H1 (cell line): ENCODE measurements around the gene CARD11. TPM values are rescaled to one million over a fixed set of nuclear protein-coding genes. Genes with fewer than 3 reads are reported as not detected.

Experiments
- CTCF ChIA-PET: fragments of 300-600 bp; sonication (Branson Sonifier 250); formaldehyde crosslinking; loops from one replicate; lab custom pipeline; 2021; ENCODE audit not compliant: partially characterized antibody; lab: Charles Lee
- POLR2A ChIA-PET: fragments of 300-600 bp; sonication (Branson Sonifier 250); formaldehyde crosslinking; loops from one replicate; lab custom pipeline; 2021; ENCODE audit warnings: inconsistent platforms; ENCODE audit not compliant: partially characterized antibody; lab: Charles Lee
- DNase-seq, 2 experiments: peaks; one replicate each; pipeline versions ENCODE4 v3.0.0 to v3.0.0-alpha.2; 2010 to 2022; ENCODE audit warnings: low spot score in 2 of 2, low read depth in 1 of 2, mixed read lengths in 1 of 2
- FAIRE-seq: peaks from 2 replicates; lab custom pipeline; 2011; peaks lifted over from hg19 to GRCh38; lab: Jason Lieb, UNC
- H2AFZ ChIP-seq: 2 replicates; pipeline ENCODE4 v1.8.1; 2012; ENCODE audit warnings: low read length, inconsistent platforms
- H2AK5ac ChIP-seq: 2 replicates; pipeline ENCODE4 v1.6.1; 2013; ENCODE audit warnings: low read depth, low read length
- H2BK120ac ChIP-seq: replicated peaks from 2 replicates; pipeline ENCODE3; 2013; ENCODE audit warnings: low read depth, low read length, inconsistent platforms
- H2BK12ac ChIP-seq: 2 replicates; pipeline ENCODE4 v1.6.1; 2013; ENCODE audit warnings: low read depth, low read length
- H2BK15ac ChIP-seq: 2 replicates; pipeline ENCODE4 v1.6.1; 2013; ENCODE audit warnings: low read length
- H2BK20ac ChIP-seq: 2 replicates; pipeline ENCODE4 v1.6.1; 2013; ENCODE audit warnings: low read length
- H2BK5ac ChIP-seq: 2 replicates; pipeline ENCODE4 v1.6.1; 2013; ENCODE audit warnings: low read depth, low read length
- H3K14ac ChIP-seq: 2 replicates; pipeline ENCODE4 v1.6.1; 2013; ENCODE audit warnings: inconsistent platforms; ENCODE audit not compliant: insufficient read length
- H3K18ac ChIP-seq: 2 replicates; pipeline ENCODE4 v1.6.1; 2013; ENCODE audit warnings: low read length; ENCODE audit errors: extremely low read depth
- H3K23ac ChIP-seq: 2 replicates; pipeline ENCODE4 v1.6.1; 2013; ENCODE audit warnings: inconsistent platforms; ENCODE audit not compliant: insufficient read length
- H3K23me2 ChIP-seq: 2 replicates; pipeline ENCODE4 v1.6.1; 2013; ENCODE audit warnings: low read depth, low read length
- H3K27ac ChIP-seq: 2 replicates; pipeline ENCODE4 v1.6.1; 2011; ENCODE audit warnings: low read depth, low read length, inconsistent platforms
- H3K27me3 ChIP-seq, 4 experiments: replicated peaks in 1 of 4; 1 replicate in 1 of 4; 2 replicates in 3 of 4; pipeline versions ENCODE4 v1.6.1 to v1.8.1; 2011 to 2013; ENCODE audit warnings: low read length in 3 of 4, mild to moderate bottlenecking in 3 of 4, inconsistent platforms in 2 of 4, mixed read lengths in 2 of 4, moderate library complexity in 1 of 4; ENCODE audit not compliant: control insufficient read depth in 3 of 4, insufficient read depth in 3 of 4; ENCODE audit errors: extremely low read depth in 1 of 4
- H3K36me3 ChIP-seq, 4 experiments: 2 replicates each; pipeline versions ENCODE4 v1.6.1 to v1.8.1; 2011 to 2013; ENCODE audit warnings: mild to moderate bottlenecking in 4 of 4, low read length in 3 of 4, moderate library complexity in 2 of 4, control low read depth in 1 of 4, inconsistent platforms in 1 of 4; ENCODE audit not compliant: insufficient read depth in 4 of 4, control insufficient read depth in 2 of 4
- H3K4ac ChIP-seq: replicated peaks from 2 replicates; pipeline ENCODE3; 2013; ENCODE audit warnings: low read length, low read depth, mixed read lengths, inconsistent platforms; ENCODE audit not compliant: insufficient read length
- H3K4me1 ChIP-seq, 4 experiments: replicated peaks in 1 of 4; 1 replicate in 1 of 4; 2 replicates in 3 of 4; pipeline versions ENCODE4 v1.6.1 to v1.8.1; 2011 to 2013; ENCODE audit warnings: low read length in 3 of 4, inconsistent platforms in 2 of 4, mixed read lengths in 1 of 4; ENCODE audit not compliant: insufficient read depth in 4 of 4, control insufficient read depth in 3 of 4
- H3K4me2 ChIP-seq, 2 experiments: 2 replicates each; pipeline versions ENCODE4 v1.6.1 to v1.8.1; 2011 to 2013; ENCODE audit warnings: low read depth in 2 of 2, low read length in 2 of 2, control low read depth in 1 of 2, inconsistent platforms in 1 of 2, mild to moderate bottlenecking in 1 of 2; ENCODE audit not compliant: insufficient read depth in 1 of 2
- H3K4me3 ChIP-seq, 4 experiments: fragments of 200-600, 300-600 bp in 1 of 4; sonication (generic), shearing (Covaris generic), sonication (Bioruptor Twin) in 1 of 4; 2 replicates each; pipeline versions ENCODE4 v1.5.1 to v1.8.1; 2011 to 2016; ENCODE audit warnings: low read length in 4 of 4, low read depth in 3 of 4, control low read depth in 2 of 4, inconsistent platforms in 2 of 4, mild to moderate bottlenecking in 2 of 4, mixed read lengths in 1 of 4, moderate library complexity in 1 of 4; ENCODE audit not compliant: insufficient read depth in 2 of 4; ENCODE audit errors: extremely low read depth in 1 of 4
- H3K56ac ChIP-seq: replicated peaks from 2 replicates; pipeline ENCODE3; 2013; ENCODE audit warnings: low read depth, mild to moderate bottlenecking, mixed read lengths, low read length, inconsistent platforms; ENCODE audit not compliant: insufficient read length
- H3K79me1 ChIP-seq: 2 replicates; pipeline ENCODE4 v1.6.1; 2013; ENCODE audit warnings: low read depth, low read length, control low read depth
- H3K79me2 ChIP-seq, 2 experiments: 2 replicates each; pipeline versions ENCODE4 v1.6.1 to v1.8.1; 2012 to 2013; ENCODE audit warnings: low read length in 2 of 2, mild to moderate bottlenecking in 2 of 2, inconsistent platforms in 1 of 2; ENCODE audit not compliant: insufficient read depth in 2 of 2, control insufficient read depth in 1 of 2
- H3K9ac ChIP-seq, 4 experiments: replicated peaks in 1 of 4; 1 replicate in 1 of 4; 2 replicates in 3 of 4; pipeline versions ENCODE4 v1.6.1 to v1.8.1; 2011 to 2013; ENCODE audit warnings: low read depth in 3 of 4, low read length in 3 of 4, control low read depth in 2 of 4, mild to moderate bottlenecking in 2 of 4, moderate library complexity in 2 of 4, inconsistent platforms in 1 of 4; ENCODE audit errors: extremely low read depth in 1 of 4
- H3K9me3 ChIP-seq, 2 experiments: 2 replicates each; pipeline versions ENCODE4 v1.6.1 to v1.8.1; 2012 to 2013; ENCODE audit warnings: mild to moderate bottlenecking in 2 of 2, moderate library complexity in 2 of 2, control low read depth in 1 of 2, inconsistent platforms in 1 of 2, low read depth in 1 of 2, low read length in 1 of 2, mixed read lengths in 1 of 2; ENCODE audit not compliant: insufficient read depth in 2 of 2
- H4K20me1 ChIP-seq, 2 experiments: replicated peaks in 1 of 2; 2 replicates each; pipeline versions ENCODE3 to v1.8.1; 2011 to 2013; ENCODE audit warnings: inconsistent platforms in 2 of 2, low read length in 2 of 2, mild to moderate bottlenecking in 1 of 2; ENCODE audit not compliant: insufficient read depth in 2 of 2, control insufficient read depth in 1 of 2
- H4K5ac ChIP-seq: 2 replicates; pipeline ENCODE4 v1.6.1; 2013; ENCODE audit warnings: low read length, low read depth, mixed read lengths, inconsistent platforms; ENCODE audit not compliant: insufficient read length
- H4K8ac ChIP-seq: 2 replicates; pipeline ENCODE4 v1.8.0; 2013; ENCODE audit warnings: mild to moderate bottlenecking, moderate library complexity, low read length, inconsistent platforms; ENCODE audit not compliant: insufficient read depth; ENCODE audit errors: extremely low read depth
- H4K91ac ChIP-seq: replicated peaks from 2 replicates; pipeline ENCODE3; 2013; ENCODE audit warnings: low read length, mixed read lengths, inconsistent platforms; ENCODE audit not compliant: insufficient read length
- BACH1 ChIP-seq: IDR thresholded peaks from 2 replicates; pipeline ENCODE4 v1.6.1; 2012; ENCODE audit warnings: low read length, improper control_type of control experiment
- USF2 ChIP-seq: IDR thresholded peaks from 2 replicates; pipeline ENCODE4 v1.6.1; 2011; ENCODE audit warnings: low read length, improper control_type of control experiment
- WGBS, 2 experiments: shearing (Covaris generic) in 1 of 2; methylation state at CpG; one replicate each; pipeline versions ENCODE4 v1.1.6 to v1.1.7; 2013 to 2015; ENCODE audit warnings: low lambda C conversion rate in 2 of 2, mixed read lengths in 2 of 2, inconsistent platforms in 1 of 2, low coverage in 1 of 2, missing lambda C conversion rate in 1 of 2; ENCODE audit not compliant: insufficient replicate concordance in 2 of 2, insufficient coverage in 1 of 2, insufficient read length in 1 of 2; ENCODE audit errors: extremely low coverage in 1 of 2, missing lambda C conversion rate in 1 of 2; 5-methylcytosine and 5-hydroxymethylcytosine counted together
- polyA plus RNA-seq, 7 experiments: library from polyadenylated mRNA; depleted of rRNA in 3 of 7; stranded (reverse) in 5 of 7; unstranded in 2 of 7; fragments of >200 nt in 5 of 7; fragments of 200-250 nt in 2 of 7; gene quantifications; 1 replicate in 5 of 7; 2 replicates in 1 of 7; 4 replicates in 1 of 7; pipeline versions ENCODE4 v1.2.1 to v1.2.3, GENCODE V29; 2011 to 2013; ENCODE audit warnings: missing spikeins in 2 of 7, mixed read lengths in 2 of 7
- total RNA-seq: library from RNA; stranded (reverse); fragmentation: NEBNext Ultra II Directional; extraction: Animal tissue kit (Norgen Biotek cat#: 25700); gene quantifications from 2 replicates; pipeline ENCODE4 v1.2.1, GENCODE V29; 2021

CARD11 gene
- total and polyA plus RNA-seq, 2 of the 8 experiments (the other 6 are each of a cell fraction or from before 2014, with no cell fraction given) = 12.6 to 29.8 TPM

DNA sequence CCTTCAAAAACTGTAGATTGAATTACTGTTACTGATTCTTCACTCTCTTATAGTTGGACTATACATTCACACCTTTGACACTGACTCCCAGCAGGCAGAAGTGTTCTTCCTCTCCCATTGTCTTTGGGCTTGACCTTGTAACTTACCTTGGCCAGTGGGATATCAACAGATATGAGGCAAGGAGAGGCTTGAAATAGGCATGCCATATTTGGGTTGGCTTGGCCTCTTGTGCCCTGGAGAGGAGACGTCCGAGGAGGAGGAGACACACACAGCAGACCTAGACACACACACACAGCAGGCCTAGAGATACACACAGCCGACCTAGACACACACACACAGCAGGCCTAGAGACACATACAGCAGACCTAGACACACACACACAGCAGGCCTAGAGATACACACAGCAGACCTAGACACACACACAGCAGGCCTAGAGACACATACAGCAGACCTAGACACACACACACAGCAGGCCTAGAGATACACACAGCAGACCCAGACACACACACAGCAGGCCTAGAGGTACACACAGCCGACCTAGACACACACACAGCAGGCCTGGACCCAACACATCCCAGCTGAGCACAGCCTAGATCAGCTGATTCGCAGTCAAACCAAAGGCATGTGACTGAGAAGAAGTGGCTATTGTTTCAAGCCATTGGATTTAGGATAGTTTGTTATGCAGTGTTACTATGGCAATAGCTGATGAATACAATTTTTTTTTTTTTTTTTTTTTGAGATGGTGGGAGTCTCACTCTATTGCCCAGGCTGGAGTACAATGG, 187.1 kb downstream of the CARD11 start:
- Histone ChIP-seq H4K5ac (no peak overlapping the region), H3K27me3 (no peaks in the 10 kb centered on the region; a peak in 2 of 7 replicates), H3K9ac (peak overlapping the region in 1 of 4 experiments; percentile 37; a peak in 1 of 7 replicates), H2BK20ac (no peak overlapping the region), H3K4me2 (no peak overlapping the region), H2BK12ac (peak overlapping the region; percentile 60; the same call in 1 of the 2 replicates), H3K79me2 (no peaks in the 10 kb centered on the region), H3K36me3 (no peaks in the 10 kb centered on the region), H3K79me1 (no peaks in the 10 kb centered on the region), H3K18ac (peak overlapping the region; percentile 32; the same call in 1 of the 2 replicates), H2AFZ (no peak overlapping the region), H3K4me3 (no peak overlapping the region), H2BK15ac (no peak overlapping the region), H3K14ac (no peak overlapping the region), H4K8ac (no peak overlapping the region), H4K91ac (no peak overlapping the region), H3K9me3 (no peaks in the 10 kb centered on the region), H4K20me1 (no peaks in the 10 kb centered on the region), H3K56ac (no peak overlapping the region), H3K27ac (no peak overlapping the region), H3K23me2 (no peaks in the 10 kb centered on the region), H3K23ac (no peak overlapping the region), H2AK5ac (peak overlapping the region; percentile 5; the same call in 1 of the 2 replicates), H2BK5ac (0 out of 2 replicates have a peak overlapping the region, but pooled peaks have one; percentile 24), H3K4ac (no peak overlapping the region), H3K4me1 (peaks cover 0 to 1% (median 0%) of the 10 kb centered on the region in 4 experiments; a peak in 1 of 7 replicates), H2BK120ac (no peak overlapping the region)
- 79% methylated on average over 5 of the region's 5 CpGs; no CpG with 5 or more reads in 1 of the 2 experiments for WGBS, 2 experiments
- TF ChIP-seq USF2 (peak; percentile 56; the same call in 1 of the 2 replicates), BACH1 (no peak)
- FAIRE-seq = no peak
- ChIA-PET POLR2A (interaction anchor here (0.7 to 1.5 kb wide), 3 partner anchors 13 to 193 kb away, joined by 3 to 7 read pairs (median 3); no protein-coding TSS in a partner anchor), CTCF (interaction anchor here (0.7 to 1.7 kb wide), 2 partner anchors 147 to 1451 kb away, joined by 3 to 4 read pairs; no protein-coding TSS in a partner anchor)
- no peak for DNase-seq
